EL (cell line): Measurements from ENCODE around the gene ABCA2.
"Not testable (repeated sequence)": the region's sequence is repeated elsewhere in the genome, so short reads cannot be mapped to it uniquely, and the experiment has no call there.

Experiments used
- DNase-seq: peaks from one replicate; pipeline ENCODE4 v3.0.0-alpha.2; 2016

The ABCA2 gene

DNA sequence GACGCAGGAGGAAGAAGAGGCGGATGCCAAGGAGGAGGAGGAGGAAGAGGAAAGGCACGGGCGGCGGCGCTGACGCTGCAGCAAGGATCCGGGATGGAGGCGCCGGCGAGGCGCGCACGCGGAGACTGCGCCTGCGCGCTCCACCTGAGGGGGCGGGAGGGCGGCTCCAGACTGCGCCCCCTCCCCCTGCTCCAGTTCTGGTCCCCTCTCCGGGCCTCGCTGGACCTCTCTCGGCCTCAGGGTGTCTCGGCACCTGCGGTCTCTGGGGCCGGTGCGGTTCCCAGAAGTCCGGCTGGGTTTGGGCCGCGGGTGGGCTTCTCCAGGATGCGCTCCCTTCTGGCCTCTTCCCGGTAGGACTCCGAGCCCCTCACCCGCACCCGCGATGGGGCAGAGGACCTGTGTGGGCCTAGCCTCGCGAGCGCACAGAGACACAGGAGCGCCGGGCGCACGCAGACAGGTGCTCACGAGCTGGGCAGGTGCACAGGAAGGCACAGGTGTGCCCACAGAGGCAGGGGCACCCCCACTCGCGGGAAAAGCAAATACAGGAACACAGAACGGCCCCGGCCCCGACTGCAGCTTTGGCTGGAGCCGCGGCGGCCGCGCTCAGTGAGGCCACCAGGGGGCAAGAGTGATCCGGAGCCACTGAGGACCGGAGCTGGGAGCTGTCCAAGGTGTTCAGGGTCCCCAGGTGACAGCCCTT is 18.2 kb upstream of the ABCA2 start, which contains the start of gene NPDC1:
TSS of gene NPDC1 (minus strand) at position 90 of the 700 bp plus-strand sequence. CDS start 188 bp downstream, outside the sequence.
- DNase-seq = peak; percentile 68

DNA sequence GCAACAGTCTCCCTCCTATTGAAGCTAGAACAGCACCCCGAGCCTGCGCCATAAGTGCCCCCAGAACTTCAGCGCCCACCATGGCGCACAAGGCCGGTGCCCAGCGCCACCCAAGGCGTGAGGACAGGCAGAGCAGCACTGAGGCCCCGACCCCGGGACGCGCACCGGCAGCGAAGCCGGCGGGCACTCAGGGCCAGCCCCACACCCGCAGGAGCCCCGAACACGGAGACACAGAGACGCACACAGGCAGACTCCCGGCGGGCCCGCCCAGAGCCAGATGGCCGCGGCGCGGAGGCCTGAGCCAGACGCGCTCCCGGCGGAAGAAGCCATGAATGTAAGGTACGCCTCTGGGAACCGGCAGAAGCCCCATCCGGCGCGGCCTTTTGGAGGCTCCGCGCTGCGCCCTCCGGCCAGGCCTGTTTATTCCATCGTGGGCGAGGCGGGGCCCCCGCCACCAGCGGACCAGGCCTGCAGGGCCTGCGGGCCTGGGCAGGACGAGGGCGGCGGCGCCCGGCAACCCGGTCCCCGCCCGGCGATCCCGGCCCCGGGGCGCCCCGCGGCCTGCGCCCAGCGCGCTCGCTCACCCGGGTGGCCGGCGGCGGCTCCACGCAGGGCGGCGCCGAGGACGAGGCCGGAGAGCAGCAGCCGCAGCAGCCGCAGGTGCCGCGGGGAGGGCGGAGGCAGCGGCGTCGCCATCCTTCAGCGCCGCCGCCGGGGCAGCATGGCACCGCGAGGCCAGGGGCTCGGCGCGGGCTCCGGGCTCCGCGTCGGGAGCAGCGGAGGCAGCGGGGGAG is 17.5 kb upstream of the ABCA2 start:
- DNase-seq = peak; percentile 58

DNA sequence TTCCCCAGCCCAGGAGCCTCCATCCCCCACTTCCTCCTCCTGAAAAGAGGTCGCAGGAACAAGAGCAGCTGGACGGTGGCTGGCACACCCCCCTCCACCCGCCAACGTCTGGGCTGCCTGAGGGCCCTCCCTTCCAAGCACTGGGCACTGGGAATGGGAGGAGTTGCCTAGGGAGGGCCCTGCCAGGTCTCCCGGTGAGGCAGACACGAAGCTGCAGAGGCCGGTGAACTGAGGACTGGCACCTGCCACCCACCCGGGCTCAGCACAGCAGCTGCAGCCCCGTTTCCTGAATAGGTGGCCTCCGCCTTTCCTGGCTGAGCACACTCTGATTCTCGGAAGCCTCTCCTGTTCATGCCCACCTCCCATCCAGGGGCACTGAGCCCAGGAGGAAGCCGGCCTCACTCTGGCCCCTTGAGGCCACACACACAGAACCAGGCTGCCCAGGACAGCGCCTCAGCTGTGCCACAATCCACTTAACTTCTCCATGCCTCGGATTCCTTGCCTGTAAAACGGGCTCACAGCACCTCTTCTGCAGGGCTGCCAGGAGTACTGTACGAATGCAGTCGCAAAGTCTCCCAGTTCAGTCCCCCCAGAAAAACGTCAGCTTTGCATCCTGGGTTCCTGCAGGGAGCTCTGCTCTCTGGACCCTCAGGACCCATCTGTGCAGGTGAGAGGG is 16.6 kb upstream of the ABCA2 start:
- no peak for DNase-seq

DNA sequence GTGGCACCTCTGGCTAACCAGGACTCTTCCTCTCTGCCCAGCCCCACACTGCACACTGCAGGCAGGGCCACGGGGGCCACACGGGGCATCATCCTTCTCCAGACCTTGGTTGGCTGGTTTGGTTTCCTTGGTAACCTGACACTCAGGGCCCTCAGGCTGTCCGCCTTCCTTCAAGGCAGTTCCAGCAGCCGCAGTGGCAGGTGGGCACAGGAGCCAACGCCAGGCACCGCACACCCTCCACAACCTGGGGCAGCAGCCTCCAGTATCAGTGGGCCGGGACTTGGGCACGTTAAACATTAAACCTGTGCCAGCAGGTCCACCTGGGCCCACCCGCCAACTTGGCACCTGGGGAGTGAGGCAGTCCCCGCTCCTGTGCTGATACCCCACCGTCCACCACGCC is 16.0 kb upstream of the ABCA2 start:
- no peak for DNase-seq

DNA sequence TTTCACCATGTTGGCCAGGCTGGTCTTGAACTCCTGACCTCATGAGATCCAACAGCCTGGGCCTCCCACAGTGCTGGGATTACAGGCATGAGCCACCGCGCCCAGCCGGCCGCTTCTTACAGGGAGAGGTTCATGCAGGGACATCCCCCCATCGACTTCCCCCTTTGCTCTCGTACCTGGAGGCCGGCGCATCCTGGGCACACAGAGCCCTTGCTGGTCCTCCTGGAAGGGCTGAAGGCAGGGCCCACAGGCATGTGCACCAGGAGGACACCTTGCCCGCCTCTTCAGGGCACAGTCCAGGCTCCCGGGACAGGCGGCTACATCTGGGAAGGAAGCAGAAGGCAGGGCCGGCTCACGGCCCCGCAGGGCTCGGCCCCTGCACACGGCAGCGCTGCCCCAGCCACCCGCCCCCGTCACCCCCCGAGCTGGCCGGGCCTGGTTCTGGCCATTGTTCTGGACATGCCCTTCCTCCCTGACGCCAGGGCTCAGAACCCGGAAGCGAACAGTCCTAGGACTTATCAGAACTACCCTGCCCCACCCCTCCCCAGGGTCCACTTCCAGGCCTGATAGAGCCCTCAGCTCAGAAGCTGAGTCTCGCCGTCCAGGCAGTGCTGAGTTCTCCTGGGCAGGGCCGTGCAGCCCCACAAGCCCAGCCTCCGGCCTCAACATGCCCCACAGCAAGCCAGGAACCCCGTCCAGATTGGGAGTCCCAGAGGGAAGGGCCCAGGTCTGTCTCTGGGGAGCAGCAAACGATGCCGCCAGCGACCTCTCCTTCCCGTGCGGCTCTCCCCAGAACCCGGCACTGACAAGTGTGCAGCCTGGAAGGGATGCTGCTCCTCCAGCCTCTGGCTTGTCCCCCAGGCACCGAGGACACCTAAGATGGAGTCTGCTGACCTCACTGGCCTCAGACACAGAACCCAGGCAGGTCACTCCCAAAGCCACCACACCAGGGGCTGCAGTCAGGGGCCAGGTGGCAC is 15.0 kb upstream of the ABCA2 start:
- DNase-seq = no peak

DNA sequence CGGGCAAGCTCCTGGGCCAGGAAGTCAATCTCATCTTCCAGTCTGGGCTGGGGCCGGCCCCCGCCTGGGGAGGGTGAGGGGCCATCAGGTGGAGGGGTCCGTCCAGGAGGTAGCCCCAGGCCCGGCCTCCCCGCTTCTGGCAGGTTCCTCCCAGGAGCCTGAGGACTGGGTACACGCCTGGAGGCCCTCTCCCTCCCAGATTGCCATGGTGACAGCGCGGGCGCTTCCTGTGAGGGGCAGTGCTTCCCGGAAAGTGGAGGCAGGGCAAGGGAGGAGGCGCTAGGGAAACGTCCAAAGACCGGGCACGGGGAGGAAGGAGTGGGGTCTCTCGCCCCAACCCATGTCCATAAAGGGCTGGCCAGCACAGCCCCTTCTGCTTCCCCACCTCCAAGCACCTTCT is 13.1 kb upstream of the ABCA2 start:
- no peak for DNase-seq

DNA sequence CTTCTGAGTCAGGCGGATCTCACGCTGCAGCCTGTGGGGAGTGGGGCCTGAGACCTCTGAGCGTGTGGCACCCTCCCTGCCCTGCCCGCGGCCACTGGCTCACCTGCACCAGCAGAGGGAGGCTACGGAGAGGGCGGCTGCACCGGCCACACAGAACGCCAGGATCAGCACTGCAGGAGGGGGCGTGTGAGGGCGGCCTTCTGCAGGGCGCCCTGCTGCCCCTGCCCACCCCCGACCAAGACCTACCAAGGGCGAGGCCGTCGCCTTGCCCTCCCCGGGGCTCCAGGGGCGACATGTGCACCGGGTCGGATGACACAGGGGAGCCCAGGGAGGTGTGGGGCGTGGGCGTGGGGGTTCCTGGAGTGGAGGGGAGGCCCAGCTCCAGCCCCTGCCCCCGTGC is 12.5 kb upstream of the ABCA2 start:
- no peak for DNase-seq

DNA sequence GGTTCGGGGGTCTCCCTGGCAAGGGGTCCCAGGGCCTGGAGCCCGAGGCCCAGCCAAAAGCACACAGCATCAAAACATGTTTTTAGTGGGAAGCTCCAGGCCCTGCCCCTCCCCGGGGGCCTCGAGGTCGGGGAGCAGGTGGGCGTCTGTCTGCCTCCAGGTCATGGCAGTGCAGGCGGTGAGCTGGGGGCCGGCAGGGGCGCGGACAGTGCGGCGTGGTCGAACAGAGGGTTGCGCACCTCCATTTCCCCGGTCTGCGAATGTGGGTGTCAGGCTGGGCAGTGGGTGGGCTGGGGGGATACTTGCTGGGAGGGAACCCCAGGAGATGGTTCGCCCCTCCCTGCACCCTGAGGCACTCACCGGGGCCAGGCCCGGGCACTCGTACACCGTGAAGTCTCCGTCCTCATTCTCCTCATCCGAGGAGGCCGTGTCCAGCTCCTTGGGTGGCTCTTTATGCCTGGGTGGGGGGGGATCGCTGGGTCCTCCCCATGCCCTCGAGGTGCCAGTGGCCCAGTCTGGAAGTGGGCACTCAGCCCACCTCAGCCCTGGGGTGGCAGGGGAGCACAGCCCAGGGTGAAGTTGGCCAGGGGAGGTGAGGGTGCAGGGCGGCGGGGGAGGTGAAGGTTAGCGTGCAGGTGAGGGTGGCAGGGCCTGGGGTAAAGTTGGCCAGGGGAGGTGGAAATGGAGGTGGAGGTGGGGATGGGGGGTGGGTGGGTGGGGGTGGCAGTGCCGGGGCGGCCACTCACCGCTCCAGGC is 11.8 kb upstream of the ABCA2 start:
- DNase-seq = no peak

DNA sequence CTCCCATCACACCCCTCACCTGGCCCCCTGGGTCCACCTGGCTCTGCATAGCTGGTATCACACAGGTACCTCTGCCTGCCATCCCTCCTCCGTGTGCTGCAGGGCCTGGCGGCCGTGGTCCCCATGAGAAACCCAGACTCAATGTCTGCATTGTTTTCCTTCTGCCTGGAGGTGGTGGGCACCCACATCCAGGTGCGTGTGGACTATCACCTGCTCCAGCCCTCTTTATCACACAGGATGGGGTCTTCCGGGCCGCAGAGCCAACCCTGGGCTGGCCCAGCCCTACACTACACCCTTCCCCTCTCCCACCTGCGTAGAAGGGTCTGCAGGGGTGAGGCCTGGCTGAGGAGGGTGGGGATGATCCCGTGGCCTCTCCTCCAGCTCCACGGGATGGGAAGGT is 10.9 kb upstream of the ABCA2 start:
- no peak for DNase-seq

DNA sequence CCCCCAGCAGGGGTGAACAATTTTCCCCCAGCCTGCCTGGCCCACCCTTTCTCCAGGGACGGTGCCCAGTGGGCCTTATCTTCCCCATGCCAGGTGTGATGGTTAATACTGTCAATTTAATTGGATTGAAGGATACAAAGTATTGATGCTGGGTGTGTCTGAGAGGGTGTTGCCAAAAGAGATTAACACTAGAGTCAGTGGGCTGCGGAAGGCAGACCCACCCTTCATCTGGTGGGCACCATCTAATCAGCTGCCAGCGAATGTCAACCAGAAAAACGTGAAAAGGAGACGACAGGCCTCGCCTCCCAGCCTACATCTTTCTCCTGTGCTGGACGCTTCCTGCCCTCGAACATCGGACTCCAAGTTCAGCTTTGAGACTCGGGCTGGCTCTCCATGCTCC is 9.4 kb upstream of the ABCA2 start:
- DNase-seq = no peak

DNA sequence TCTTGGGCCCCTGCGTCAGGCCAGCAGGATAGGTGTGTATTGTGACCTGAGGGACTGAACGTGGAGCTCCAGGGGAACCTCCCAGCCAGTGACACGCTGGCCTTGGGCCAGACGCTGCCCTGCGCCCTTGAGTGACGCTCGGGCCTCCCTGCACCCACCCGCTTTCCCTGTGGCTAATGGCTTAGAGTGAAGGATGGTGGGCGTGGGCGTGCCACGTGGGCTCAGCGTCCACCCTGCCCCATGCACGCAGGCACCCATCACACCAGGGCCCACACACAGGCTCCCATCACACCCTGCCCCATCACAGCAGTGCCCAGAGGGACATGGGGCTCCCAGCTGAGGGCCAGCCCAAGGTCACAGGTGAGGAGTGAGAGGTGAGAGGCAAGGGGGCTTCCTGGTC is 9.0 kb upstream of the ABCA2 start:
- no peak for DNase-seq

DNA sequence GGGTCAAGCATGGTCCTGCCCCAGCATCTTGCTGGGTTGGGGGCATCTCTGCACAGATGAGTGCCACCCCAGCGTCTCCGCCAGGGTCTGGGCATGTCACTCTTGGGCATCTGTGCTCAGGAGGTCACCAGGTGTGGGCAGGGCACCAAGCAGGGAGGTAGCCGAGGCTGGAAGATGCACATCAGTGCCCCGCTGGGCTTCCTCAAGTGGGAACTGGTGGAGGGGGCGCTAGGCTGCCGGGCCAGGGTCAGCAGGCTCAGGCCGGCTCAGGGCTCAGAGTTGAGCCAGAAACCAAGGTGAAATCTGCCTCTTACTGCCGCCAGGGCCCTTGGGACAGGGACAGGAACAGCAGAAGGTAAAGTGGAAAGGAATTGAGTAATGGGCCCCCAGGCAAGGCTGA is 7.9 kb upstream of the ABCA2 start:
- DNase-seq = no peak

DNA sequence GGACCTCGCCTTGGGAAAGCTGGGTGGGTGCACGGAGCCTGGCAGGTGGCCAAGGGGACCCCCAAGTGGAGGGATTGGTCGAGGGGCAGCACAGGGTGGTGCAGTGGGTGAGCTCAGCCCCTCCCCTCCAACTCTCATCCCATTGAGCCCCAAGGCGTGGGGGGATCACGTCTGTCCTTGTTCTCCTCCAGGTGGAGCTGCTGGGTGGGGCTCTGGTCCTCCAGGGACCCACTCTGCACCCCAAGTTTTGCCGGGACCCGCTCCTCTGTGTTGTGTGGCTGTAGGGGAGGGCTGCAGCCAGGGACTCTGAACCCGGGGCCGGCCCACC is 7.4 kb upstream of the ABCA2 start:
- DNase-seq = no peak

DNA sequence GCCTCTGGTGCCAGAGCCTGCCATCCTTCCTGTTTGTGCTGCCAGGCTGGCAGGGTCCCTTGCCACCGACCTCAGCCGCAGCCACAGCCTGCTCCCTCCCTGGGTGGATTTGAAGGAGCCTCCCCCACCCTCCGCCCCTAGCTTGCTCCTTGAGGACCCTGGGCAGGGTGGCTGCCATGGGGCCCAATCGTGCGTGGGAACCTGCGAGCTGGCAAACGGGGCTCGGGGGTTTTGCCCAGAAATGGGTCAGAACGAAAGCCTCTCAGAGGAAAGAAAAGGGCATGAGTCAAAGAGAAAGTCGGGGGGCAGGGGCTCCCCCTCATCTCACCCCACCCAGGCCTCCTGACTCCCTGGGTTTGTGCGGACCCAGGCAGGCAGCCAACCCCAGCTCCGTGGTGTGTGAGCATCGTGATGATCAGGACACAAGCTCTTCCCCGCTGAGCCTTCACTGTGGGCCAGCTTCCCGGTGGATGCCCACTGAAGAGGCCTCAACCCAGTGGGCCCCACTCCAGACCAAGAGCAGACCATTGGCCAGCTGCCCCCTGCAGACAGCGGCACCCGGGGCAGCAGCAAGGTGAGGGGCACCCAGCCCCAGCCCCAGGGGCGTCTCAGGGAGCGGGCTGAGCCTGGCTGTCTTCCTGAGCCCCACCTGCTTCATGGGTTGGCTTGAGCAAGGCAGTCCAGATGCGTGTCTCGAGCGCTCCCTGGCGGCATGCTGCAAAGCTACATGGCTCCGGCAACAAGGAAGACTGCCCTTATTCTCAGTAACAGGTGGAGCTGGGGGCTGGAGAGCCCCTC is 6.9 kb upstream of the ABCA2 start:
- peak; percentile 78 for DNase-seq

DNA sequence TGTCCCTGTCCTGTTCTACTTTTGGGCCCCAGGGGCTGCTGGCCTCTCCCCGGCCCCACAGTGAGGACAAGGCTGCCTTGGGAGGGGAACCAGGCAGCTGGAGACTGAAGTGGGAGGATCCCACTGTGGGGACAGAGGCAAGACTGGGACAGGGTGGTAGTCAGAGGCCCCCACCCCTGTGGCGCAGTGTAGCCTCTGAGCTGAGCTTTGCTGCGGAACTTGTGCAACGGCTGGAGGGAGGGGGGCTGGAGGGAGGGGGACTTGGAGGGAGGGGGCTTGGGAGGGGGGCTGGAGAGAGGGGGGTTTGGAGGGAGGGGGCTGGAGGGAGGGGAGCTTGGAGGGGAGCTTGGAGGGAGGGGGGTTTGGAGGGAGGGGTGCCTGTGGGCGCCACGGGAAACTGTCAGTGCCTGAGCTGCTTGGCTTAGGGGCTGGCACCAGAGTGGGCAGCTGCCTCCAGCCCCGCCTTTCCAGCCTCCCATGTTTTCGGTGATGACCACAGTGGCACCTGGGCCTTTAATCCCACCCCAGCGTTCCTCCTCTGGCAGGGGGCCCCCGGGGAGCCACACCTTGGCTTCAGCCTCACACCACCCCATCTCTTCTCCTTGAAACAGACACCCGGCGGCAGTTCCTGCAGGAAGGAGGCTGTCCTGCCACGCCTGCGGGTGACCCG is 6.1 kb upstream of the ABCA2 start:
- DNase-seq = no peak

DNA sequence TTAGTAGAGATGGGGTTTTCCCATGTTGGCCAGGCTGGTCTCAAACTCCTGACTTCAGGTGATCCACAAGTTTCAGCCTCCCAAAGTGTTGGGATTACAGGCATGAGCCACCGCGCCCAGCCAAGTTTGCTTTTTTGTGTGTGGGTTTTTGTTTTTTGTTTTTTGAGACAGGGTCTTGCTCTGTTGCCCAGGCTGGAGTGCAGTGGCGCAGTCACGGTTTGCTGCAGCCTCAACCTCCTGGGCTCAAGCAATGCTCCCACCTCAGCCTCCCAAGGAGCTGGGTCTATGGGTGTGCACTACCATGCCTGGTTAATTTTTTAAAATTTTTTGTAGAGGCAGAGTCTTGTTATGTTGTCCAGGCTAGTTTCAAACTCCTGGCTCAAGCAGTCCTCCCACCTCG is 5.4 kb upstream of the ABCA2 start:
- DNase-seq = not testable (repeated sequence)

DNA sequence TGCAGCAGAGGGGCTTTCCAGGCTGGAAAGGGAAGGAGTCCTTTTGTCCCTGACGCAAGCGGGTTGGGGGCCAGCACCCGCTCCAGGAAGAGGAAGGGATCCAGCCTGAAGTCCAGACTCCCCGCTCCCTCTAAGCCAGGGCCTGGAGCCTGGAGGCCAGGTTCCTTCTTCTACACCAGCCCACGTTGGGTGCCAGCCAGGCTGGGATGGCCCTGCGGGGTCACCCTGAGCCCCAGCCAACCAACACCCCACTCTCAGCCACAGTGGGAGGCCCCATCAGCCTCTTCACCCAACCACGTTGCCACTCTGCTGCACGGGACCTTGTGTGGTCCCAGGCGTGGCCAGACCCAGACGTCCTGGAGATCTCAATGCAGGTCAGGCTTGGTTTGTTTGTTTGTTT is 4.8 kb upstream of the ABCA2 start:
- DNase-seq = no peak

DNA sequence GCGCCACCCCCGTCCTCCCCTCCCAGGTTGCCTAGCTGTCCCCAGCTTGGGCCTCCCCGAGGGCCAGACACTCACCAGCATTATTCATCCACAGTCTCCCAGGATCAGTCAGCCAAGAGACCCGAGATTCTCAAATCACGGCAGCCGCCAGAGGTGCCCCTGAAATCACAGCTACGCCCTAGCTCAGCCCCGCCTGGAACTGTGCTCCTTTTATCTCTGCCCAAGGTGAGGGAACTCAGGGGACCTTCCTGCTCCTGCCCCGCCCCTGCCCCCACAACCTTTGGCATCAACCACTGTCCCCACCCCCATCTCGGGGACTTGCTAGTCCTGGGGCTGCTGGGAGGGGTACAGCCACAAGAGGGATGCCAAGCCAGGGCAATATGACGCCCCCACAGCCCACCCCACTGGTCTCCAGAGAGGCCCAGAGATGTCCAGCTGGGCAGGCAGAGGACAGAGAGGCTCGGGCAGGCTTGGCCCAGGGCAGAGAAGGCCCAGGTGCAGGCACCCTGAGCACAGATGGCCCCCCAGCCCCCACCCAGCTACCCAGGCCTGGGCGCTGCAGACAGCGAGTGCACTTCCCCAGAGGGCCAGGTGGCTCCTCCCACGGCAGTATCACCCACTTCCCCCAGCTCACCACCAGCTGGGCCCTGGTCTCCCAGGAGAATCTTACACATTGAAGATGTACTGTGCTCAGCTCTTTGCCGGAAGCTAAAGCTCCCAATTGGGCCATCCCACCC is 4.0 kb upstream of the ABCA2 start, which contains the start of gene FUT7:
TSS of gene FUT7 (minus strand) at position 185 of the 737 bp plus-strand sequence. CDS start at position 88, 97 bp downstream.
- no peak for DNase-seq
